GM18511 (cell line): ENCODE measurements around the gene FTL.

Source experiments
- ATAC-seq: cut with Tn5 transposase; IDR thresholded peaks from one replicate; pipeline ENCODE4 v1.9.1; 2021; ENCODE audit warnings: mild to moderate bottlenecking, moderate library complexity; ENCODE audit not compliant: unreplicated experiment

Gene FTL

DNA sequence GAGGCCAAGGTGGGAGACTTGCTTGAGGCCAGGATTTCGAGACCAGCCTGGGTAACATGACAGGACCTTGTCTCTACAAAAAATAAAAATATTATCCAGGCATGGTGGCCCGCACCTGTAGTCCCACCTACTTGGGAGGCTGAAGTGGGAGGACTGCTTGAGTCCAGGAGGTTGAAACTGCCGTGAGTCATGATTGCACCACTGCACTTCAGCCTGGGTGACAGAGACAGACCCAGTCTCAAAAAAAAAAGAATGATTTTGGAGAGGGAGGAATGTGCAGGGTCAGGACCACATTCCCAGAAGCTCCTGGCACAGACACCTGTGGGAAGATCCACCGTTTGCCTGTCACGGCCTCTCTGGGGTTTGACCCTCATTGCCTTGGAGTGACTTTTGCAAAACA lies 19.7 kb upstream of the FTL start:
- no peak for ATAC-seq

- ATAC-seq = no peak
These were observed 19.3 kb upstream of the FTL start for GRCh38 chr19:48945817-48946216.

GRCh38 chr19:48946463-48947257 lies 18.4 kb upstream of the FTL start:
- no peak for ATAC-seq

GRCh38 chr19:48947258-48947542 lies 17.9 kb upstream of the FTL start:
- ATAC-seq = no peak

- ATAC-seq = no peak
These were observed 14.9 kb upstream of the FTL start for GRCh38 chr19:48950159-48950558.

DNA sequence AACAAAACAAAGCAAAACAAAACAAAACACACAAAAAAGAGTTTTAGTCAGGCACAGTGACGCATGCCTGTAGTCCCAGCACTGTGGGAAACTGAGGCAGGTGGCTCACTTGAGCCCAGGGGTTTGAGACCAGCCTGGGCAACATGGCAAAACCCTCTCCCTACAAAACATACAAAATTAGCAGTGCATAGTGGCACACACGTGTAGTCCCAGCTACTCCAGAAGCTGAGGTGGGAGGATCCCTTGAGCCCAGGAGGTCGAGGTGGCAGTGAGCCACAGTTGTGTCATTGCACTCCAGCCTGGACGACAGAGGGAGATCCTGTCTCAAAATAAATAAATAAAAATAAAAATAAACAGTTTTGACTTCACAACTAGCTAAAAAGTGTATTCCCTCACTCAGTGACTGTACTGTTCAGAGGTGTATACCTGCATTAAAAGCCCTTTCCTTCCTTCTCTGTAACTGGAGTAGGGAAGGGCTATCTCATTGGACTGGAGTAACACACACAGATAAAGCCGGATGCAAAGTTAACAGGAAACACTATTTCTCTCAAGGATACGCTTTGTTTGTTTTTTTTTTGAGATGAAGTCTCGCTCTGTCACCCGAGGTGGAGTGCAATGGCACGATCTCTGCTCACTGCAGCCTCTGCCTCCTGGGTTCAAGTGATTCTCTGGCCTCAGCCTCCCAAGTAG lies 14.1 kb upstream of the FTL start:
- ATAC-seq = no peak

GRCh38 chr19:48953141-48953540 lies 12.0 kb upstream of the FTL start:
- ATAC-seq = no peak

GRCh38 chr19:48953990-48954594 lies 11.0 kb upstream of the FTL start:
- no peak for ATAC-seq

DNA sequence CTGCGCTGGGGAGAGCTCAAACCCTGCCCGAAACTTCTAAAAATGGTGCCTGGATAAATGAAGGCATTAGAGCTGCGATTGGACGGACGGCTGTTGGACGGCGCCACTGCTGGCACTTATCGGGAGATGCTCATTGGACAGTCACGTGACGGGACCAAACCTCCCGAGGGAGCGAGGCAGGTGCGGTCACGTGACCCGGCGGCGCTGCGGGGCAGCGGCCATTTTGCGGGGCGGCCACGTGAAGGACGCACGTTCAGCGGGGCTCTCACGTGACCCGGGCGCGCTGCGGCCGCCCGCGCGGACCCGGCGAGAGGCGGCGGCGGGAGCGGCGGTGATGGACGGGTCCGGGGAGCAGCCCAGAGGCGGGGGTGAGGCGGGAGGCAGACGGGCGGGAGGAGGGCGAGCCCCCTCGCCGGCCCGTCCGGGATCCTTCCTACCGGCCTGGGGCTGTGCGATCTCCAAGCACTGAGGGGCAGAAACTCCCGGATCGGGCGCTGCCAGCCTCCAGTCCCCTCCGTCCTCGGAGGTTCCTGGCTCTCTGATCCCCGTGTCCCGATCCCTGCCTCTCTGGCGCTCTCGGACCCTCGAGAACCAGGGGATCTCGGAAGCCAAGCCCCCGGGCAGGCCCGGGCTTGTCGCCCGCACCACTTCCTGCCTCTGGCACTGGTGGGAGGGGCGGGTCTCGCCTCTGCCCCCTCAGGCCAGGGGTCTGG lies 10.4 kb upstream of the FTL start, which contains the start of gene BAX:
TSS of gene BAX (plus strand) at position 281 of the 713 bp plus-strand sequence. CDS start at position 335, 54 bp downstream.
- peak; percentile 80 for ATAC-seq

DNA sequence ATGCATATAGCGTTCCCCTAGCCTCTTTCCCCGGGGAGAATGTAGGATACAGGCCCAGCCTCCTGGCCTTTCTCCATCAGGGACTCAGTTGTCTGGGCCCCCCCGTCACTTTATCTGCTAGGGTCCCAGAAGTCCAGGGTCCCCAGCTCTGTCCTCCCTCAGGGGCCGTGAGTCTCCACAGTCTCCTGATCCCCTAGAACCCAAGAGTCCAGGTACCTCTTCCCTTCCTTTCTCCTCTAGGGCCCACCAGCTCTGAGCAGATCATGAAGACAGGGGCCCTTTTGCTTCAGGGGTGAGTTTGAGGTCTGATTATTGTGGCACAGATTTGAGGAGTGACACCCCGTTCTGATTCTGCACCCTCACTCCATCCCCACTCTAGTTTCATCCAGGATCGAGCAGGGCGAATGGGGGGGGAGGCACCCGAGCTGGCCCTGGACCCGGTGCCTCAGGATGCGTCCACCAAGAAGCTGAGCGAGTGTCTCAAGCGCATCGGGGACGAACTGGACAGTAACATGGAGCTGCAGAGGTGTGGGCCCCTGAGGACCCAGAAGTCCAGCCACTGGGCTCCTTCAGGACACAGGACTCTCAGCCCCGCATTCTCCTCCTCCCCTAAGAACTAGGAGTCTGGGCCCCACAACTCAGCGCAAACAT lies 9.7 kb upstream of the FTL start:
- ATAC-seq = no peak

- no peak for ATAC-seq
These were observed 7.1 kb upstream of the FTL start for GRCh38 chr19:48958006-48958405.

DNA sequence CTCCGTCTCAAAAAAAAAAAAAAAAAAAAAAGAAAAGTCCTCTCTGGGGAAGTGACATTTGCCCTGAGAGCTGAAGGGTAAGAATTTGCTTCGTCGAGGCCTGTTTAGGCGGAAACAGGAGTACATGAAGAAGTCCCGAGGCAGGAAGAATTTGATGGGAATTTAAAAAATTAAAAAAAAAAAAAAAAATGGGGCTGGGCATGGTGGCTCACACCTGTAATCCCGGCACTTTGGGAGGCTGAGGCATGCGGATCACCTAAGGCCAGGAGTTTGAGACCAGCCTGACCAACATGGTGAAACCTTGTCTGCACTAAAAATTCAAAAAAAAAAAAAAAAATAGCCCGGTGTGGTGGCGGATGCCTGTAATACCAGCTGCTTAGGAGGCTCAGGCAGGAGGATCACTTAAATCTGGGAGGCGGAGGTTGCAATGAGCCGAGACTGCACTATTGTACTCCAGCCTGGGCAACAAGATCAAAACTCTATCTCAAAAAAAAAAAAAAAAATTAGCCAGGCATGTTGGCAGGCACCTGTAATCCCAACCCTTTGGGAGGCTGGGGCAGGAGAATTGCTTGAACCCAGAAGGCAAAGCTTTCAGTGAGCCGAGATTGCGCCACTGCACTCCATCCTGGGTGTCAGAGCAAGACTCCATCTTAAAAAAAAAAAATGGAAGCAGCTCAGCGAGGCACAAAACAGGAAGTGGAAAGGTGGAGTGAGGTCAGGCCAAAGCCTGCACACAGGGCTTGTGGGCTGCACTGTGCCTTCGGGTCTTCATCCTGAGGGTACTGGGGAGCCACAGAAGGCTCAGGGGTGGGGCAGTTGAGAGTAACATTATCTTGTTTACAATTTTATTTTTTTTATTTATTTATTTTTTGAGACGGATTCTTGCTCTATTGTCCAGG lies 5.5 kb upstream of the FTL start:
- ATAC-seq = no peak

DNA sequence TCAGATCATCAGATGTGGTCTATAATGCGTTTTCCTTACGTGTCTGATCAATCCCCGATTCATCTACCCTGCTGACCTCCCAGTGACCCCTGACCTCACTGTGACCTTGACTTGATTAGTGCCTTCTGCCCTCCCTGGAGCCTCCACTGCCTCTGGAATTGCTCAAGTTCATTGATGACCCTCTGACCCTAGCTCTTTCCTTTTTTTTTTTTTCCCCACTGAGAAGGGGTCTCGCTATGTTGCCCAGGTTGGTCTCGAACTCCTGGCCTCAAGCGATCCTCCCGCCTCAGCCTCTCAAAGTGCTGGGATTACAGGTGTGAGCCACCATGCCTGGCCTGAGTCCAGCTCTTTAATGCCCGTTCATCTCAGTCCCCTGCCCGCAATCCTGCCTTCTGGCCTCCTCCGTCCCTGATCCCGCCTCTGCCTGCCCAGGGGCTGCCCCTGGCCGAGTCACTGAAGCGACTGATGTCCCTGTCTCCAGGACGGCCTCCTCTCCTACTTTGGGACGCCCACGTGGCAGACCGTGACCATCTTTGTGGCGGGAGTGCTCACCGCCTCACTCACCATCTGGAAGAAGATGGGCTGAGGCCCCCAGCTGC lies 4.0 kb upstream of the FTL start:
- no peak for ATAC-seq

- no peak for ATAC-seq
These were observed 3.5 kb upstream of the FTL start for GRCh38 chr19:48961673-48962028.

- ATAC-seq = peak; percentile 46
These were observed 2.9 kb upstream of the FTL start for GRCh38 chr19:48962029-48962848.

DNA sequence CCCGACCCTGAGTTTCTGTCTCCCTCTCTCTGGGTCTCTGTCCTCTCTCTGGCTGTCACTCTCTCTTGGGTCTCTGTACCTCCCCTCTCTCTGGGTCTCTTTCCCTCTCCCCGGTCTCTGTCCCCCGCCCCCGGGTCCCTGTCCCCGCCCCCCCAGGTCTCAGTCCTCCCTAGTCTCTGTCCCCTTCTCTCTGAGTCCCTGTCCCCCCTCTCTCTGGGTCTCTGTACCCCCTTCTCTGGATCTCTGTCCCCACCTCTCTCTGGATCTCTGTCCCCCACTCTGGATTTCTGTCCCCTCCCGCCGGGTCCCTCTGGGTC lies 2.3 kb upstream of the FTL start:
- no peak for ATAC-seq

DNA sequence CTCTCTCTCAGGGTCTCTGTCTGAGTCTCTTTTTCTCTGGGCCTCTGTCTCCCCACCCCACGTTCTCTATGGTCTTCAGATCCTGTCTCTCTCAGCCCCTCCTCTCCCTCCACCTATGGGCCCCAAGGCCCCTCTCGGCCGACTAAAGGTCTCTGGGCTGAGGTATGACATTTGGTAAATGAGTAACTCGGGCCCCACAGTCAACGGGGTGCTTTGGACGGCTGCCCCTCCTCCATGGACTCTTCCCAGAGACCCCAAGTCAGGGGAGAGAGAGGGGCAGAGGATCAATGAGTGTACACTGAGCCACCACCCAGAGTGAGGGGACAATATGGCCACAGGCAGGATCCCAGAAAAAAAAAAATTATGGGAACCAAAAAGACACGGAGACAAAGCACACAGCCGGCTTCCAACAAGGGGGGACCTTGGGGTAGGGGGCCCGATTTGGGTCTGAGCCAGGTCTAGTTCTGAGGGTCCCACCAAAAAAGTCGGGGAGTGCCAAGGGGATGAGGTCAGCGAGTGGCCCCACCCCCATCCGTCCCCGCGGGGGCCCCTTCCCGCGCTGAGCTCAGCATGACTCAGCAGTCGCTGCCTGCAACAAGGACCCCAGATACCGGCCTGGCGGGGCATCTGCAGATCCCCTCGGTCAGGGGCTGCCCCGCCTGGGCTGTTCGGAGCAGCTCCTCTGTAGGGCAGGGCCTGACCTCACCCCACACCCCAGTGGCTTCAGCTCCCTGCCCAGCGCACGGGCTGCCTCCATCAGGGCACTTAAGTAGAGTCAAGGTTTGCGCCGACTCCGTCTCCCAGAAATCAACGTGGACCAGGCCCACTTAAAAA lies 1.5 kb upstream of the FTL start:
- peak; percentile 29 for ATAC-seq
